ENCODE results near the gene XYLT1. TPM values are rescaled to one million over a fixed set of nuclear protein-coding genes. Genes with fewer than 3 reads are reported as not detected.

XYLT1 gene
- polyA plus RNA-seq, 1 donor (not counting 4 experiments of a cell fraction or from before 2014, with no cell fraction given), result 4.4 TPM

DNA sequence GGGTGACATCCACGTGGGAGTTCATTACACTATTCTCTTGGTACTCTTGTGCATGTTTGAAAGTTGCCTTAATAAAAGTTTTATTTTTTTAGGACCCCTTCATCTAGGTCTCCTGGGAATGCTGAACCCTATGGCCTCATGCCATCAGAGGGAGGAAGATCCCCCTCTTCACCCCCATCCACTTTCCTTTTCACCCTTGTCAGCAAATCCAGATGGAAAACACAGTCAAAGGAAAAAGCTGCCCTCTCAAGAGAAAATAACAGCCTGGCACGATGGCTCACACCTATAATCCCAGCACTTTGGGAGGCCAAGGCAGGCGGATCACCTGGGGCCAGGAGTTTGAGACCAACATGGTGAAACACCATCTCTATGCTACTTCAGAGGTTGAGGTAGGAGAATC, 274.2 kb downstream of the XYLT1 start:
- no peak for FAIRE-seq
- Histone ChIP-seq H3K9me1 (ENCODE audit: control insufficient read depth, extremely low read depth, insufficient read depth, low read length) (no peaks in the 10 kb centered on the region), H3K36me3 (ENCODE audit: control insufficient read depth in 2 of 2, extremely low read depth in 1 of 2, insufficient read depth in 2 of 2, low read length in 2 of 2) (peaks cover 0 to 6% of the 10 kb centered on the region in 2 experiments), H3K27ac (ENCODE audit: control insufficient read depth, insufficient read depth, low read length) (no peak overlapping the region), H3K27me3 (ENCODE audit: control insufficient read depth, extremely low read depth, insufficient read depth, low read length) (no peaks in the 10 kb centered on the region), H3K4me1 (ENCODE audit: control insufficient read depth, extremely low read depth, insufficient read depth, low read length) (no peaks in the 10 kb centered on the region), H4K20me1 (ENCODE audit: control insufficient read depth, extremely low read depth, insufficient read depth, low read length) (no peaks in the 10 kb centered on the region), H3K4me3 (ENCODE audit: control insufficient read depth in 2 of 3, extremely low read depth in 1 of 3, insufficient read depth in 2 of 3, low read depth in 1 of 3, low read length in 3 of 3) (no peak overlapping the region), H3K9me3 (ENCODE audit: control insufficient read depth, low read depth, low read length) (no peaks in the 10 kb centered on the region), H3K9ac (ENCODE audit: control insufficient read depth, extremely low read depth, insufficient read depth, low read length) (no peak overlapping the region), H3K79me2 (ENCODE audit: control insufficient read depth, insufficient read depth, low read length) (no peaks in the 10 kb centered on the region), H3K4me2 (ENCODE audit: control insufficient read depth, extremely low read depth, insufficient read depth, low read depth, low read length) (no peak overlapping the region), H2AFZ (ENCODE audit: control insufficient read depth, low read length) (no peak overlapping the region)
- DNase-seq (ENCODE audit: low read depth, low spot score), result no peak
- TF ChIP-seq, protein P1, sequence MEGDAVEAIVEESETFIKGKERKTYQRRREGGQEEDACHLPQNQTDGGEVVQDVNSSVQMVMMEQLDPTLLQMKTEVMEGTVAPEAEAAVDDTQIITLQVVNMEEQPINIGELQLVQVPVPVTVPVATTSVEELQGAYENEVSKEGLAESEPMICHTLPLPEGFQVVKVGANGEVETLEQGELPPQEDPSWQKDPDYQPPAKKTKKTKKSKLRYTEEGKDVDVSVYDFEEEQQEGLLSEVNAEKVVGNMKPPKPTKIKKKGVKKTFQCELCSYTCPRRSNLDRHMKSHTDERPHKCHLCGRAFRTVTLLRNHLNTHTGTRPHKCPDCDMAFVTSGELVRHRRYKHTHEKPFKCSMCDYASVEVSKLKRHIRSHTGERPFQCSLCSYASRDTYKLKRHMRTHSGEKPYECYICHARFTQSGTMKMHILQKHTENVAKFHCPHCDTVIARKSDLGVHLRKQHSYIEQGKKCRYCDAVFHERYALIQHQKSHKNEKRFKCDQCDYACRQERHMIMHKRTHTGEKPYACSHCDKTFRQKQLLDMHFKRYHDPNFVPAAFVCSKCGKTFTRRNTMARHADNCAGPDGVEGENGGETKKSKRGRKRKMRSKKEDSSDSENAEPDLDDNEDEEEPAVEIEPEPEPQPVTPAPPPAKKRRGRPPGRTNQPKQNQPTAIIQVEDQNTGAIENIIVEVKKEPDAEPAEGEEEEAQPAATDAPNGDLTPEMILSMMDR (optimal IDR thresholded peaks at IDR 0.05 in 1 of 3, IDR thresholded peaks at IDR 0.05 in 1 of 3, conservative IDR thresholded peaks at IDR 0.05 in 1 of 3; ENCODE audit: extremely low read depth in 1 of 3, insufficient read depth in 2 of 3, low read length in 3 of 3), result no peak
- no peak for TF ChIP-seq EZH2 (IDR thresholded peaks at IDR 0.05; ENCODE audit: low read length)
- dilution Hi-C loops (cut with MboI; ENCODE audit: extremely low pct_ligation_motif_present, low sequenced_read_pairs), result no loop called here

- Histone ChIP-seq H3K4me3 (ENCODE audit: control insufficient read depth in 2 of 3, extremely low read depth in 1 of 3, insufficient read depth in 2 of 3, low read depth in 1 of 3, low read length in 3 of 3) (no peak overlapping the region), H3K4me1 (ENCODE audit: control insufficient read depth, extremely low read depth, insufficient read depth, low read length) (no peaks in the 10 kb centered on the region), H4K20me1 (ENCODE audit: control insufficient read depth, extremely low read depth, insufficient read depth, low read length) (no peaks in the 10 kb centered on the region), H3K9me3 (ENCODE audit: control insufficient read depth, low read depth, low read length) (no peaks in the 10 kb centered on the region), H3K27me3 (ENCODE audit: control insufficient read depth, extremely low read depth, insufficient read depth, low read length) (no peaks in the 10 kb centered on the region), H3K36me3 (ENCODE audit: control insufficient read depth in 2 of 2, extremely low read depth in 1 of 2, insufficient read depth in 2 of 2, low read length in 2 of 2) (peaks cover 0 to 5% of the 10 kb centered on the region in 2 experiments), H3K9me1 (ENCODE audit: control insufficient read depth, extremely low read depth, insufficient read depth, low read length) (no peaks in the 10 kb centered on the region), H3K4me2 (ENCODE audit: control insufficient read depth, extremely low read depth, insufficient read depth, low read depth, low read length) (no peak overlapping the region), H3K79me2 (ENCODE audit: control insufficient read depth, insufficient read depth, low read length) (no peaks in the 10 kb centered on the region), H2AFZ (ENCODE audit: control insufficient read depth, low read length) (no peak overlapping the region), H3K27ac (ENCODE audit: control insufficient read depth, insufficient read depth, low read length) (no peak overlapping the region), H3K9ac (ENCODE audit: control insufficient read depth, extremely low read depth, insufficient read depth, low read length) (no peak overlapping the region)
- DNase-seq (ENCODE audit: low read depth, low spot score) (no peak), FAIRE-seq (no peak)
- dilution Hi-C loops (cut with MboI; ENCODE audit: extremely low pct_ligation_motif_present, low sequenced_read_pairs), result no loop called here
- TF ChIP-seq, protein P1 (optimal IDR thresholded peaks at IDR 0.05 in 1 of 3, IDR thresholded peaks at IDR 0.05 in 1 of 3, conservative IDR thresholded peaks at IDR 0.05 in 1 of 3; ENCODE audit: extremely low read depth in 1 of 3, insufficient read depth in 2 of 3, low read length in 3 of 3), result peak; percentile 71 to 85 (median 83)
- no peak for TF ChIP-seq EZH2 (IDR thresholded peaks at IDR 0.05; ENCODE audit: low read length)
These were observed 276.5 kb downstream of the XYLT1 start for GRCh38 chr16:17194190-17194780.
